ENCODE data around the gene FOXR2. TPM values are rescaled to one million over a fixed set of nuclear protein-coding genes. Genes with fewer than 3 reads are reported as not detected.

The FOXR2 gene
- total RNA-seq, 2 experiments from 2014 or later = not detected

GRCh38 chrX:55619547-55619946 is 3.7 kb upstream of the FOXR2 start:
- DNase-seq (no peak), ATAC-seq (ENCODE audit: poor library complexity) (no peak)
- Mint-ChIP-seq H3K27ac (no peak overlapping the region), H3K36me3 (ENCODE audit: low read depth) (no peaks in the 10 kb centered on the region), H3K4me1 (ENCODE audit: low read depth) (no peaks in the 10 kb centered on the region), H3K9me3 (no peaks in the 10 kb centered on the region), H3K27me3 (no peaks in the 10 kb centered on the region), H3K4me3 (no peak overlapping the region)
- no peaks in the 10 kb centered on the region for H3K9me3 ChIP-seq (ENCODE audit: control insufficient read depth in 1 of 2, insufficient read depth in 1 of 2, low read length in 2 of 2)
- POLR2A ChIA-PET = no interaction called here
- H3K4me1 ChIP-seq (ENCODE audit: insufficient read depth, low read length) = no peaks in the 10 kb centered on the region
- no peak overlapping the region for H3K27ac ChIP-seq (ENCODE audit: low read depth in 1 of 2, low read length in 2 of 2)
- CTCF ChIA-PET = no interaction called here
- no peaks in the 10 kb centered on the region for H3K36me3 ChIP-seq (ENCODE audit: insufficient read depth, low read length)
- intact Hi-C loops (cut with DNase I, micrococcal nuclease) = no loop called here
- no peaks in the 10 kb centered on the region for H3K27me3 ChIP-seq (ENCODE audit: control insufficient read depth in 1 of 2, insufficient read depth in 2 of 2, low read length in 2 of 2)
- H3K4me3 ChIP-seq (ENCODE audit: low read length) = no peak overlapping the region
- no peak for TF ChIP-seq CTCF (IDR thresholded peaks at IDR 0.05)

- no peak overlapping the region for H3K27ac ChIP-seq (ENCODE audit: low read depth in 1 of 2, low read length in 2 of 2)
- TF ChIP-seq CTCF (IDR thresholded peaks at IDR 0.05) = no peak
- Mint-ChIP-seq H3K4me3 (no peak overlapping the region), H3K27me3 (no peaks in the 10 kb centered on the region), H3K4me1 (ENCODE audit: low read depth) (no peaks in the 10 kb centered on the region), H3K36me3 (ENCODE audit: low read depth) (no peaks in the 10 kb centered on the region), H3K27ac (no peak overlapping the region), H3K9me3 (no peaks in the 10 kb centered on the region)
- ChIA-PET CTCF (no interaction called here), POLR2A (no interaction called here)
- no peaks in the 10 kb centered on the region for H3K9me3 ChIP-seq (ENCODE audit: control insufficient read depth in 1 of 2, insufficient read depth in 1 of 2, low read length in 2 of 2)
- intact Hi-C loops (cut with DNase I, micrococcal nuclease) = no loop called here
- H3K27me3 ChIP-seq (ENCODE audit: control insufficient read depth in 1 of 2, insufficient read depth in 2 of 2, low read length in 2 of 2) = no peaks in the 10 kb centered on the region
- H3K4me1 ChIP-seq (ENCODE audit: insufficient read depth, low read length) = no peaks in the 10 kb centered on the region
- no peak overlapping the region for H3K4me3 ChIP-seq (ENCODE audit: low read length)
- no peaks in the 10 kb centered on the region for H3K36me3 ChIP-seq (ENCODE audit: insufficient read depth, low read length)
- DNase-seq (no peak), ATAC-seq (ENCODE audit: poor library complexity) (no peak)
These were observed 1.2 kb downstream of the FOXR2 start for GRCh38 chrX:55624403-55624802.

GRCh38 chrX:55636109-55636508 is 12.9 kb downstream of the FOXR2 start:
- CTCF ChIA-PET = no interaction called here
- intact Hi-C loops (cut with DNase I, micrococcal nuclease) = no loop called here
- H3K27me3 Mint-ChIP-seq = no peaks in the 10 kb centered on the region

More at GRCh38 chrX:55636109-55636508, 12.9 kb downstream of the FOXR2 start:
- H3K27me3 ChIP-seq (ENCODE audit: control insufficient read depth in 1 of 2, insufficient read depth in 2 of 2, low read length in 2 of 2) = no peaks in the 10 kb centered on the region
- H3K36me3 ChIP-seq (ENCODE audit: insufficient read depth, low read length) = no peaks in the 10 kb centered on the region
- no peak overlapping the region for H3K27ac Mint-ChIP-seq
- no peak overlapping the region for H3K4me3 ChIP-seq (ENCODE audit: low read length)
- no peak overlapping the region for H3K27ac ChIP-seq (ENCODE audit: low read depth in 1 of 2, low read length in 2 of 2)
- no peaks in the 10 kb centered on the region for H3K4me1 ChIP-seq (ENCODE audit: insufficient read depth, low read length)
- ATAC-seq (ENCODE audit: poor library complexity) (no peak), DNase-seq (no peak)
- no peaks in the 10 kb centered on the region for H3K36me3 Mint-ChIP-seq (ENCODE audit: low read depth)
- H3K9me3 Mint-ChIP-seq = no peaks in the 10 kb centered on the region
- TF ChIP-seq CTCF (IDR thresholded peaks at IDR 0.05) = no peak
- POLR2A ChIA-PET = no interaction called here
- peaks cover 0 to 9% of the 10 kb centered on the region in 2 experiments for H3K9me3 ChIP-seq (ENCODE audit: control insufficient read depth in 1 of 2, insufficient read depth in 1 of 2, low read length in 2 of 2)
- no peak overlapping the region for H3K4me3 Mint-ChIP-seq
- no peaks in the 10 kb centered on the region for H3K4me1 Mint-ChIP-seq (ENCODE audit: low read depth)

Data from CD4-positive, alpha-beta T cell (primary cell).